A549 (cell line): ENCODE data around the gene ANTXR1. TPM values are rescaled to one million over a fixed set of nuclear protein-coding genes. Genes with fewer than 3 reads are reported as not detected.
A peak's percentile ranks its signal among the peaks of the same experiment; 100 is the strongest.

Experiments used
- ATAC-seq, 2 experiments: fragments of 200-7000 bp in 1 of 2; fragments of >200 bp in 1 of 2; cut with Nextera tagmentation in 1 of 2; cut with Tn5 transposase in 1 of 2; 3 replicates each; pipeline versions ENCODE4 v1.8.0 to v1.9.1; 2018 to 2020; ENCODE audit warnings: mild to moderate bottlenecking in 1 of 2, moderate library complexity in 1 of 2
- CTCF ChIA-PET: fragments of 300-600 bp; sonication (Branson Sonifier 250); formaldehyde crosslinking; extraction: SDS; loops from one replicate; lab custom pipeline; 2021; ENCODE audit warnings: antibody characterized with exemption, inconsistent platforms; lab: Yijun Ruan, JAX
- POLR2A ChIA-PET: fragments of 350-600 bp; formaldehyde crosslinking; extraction: SDS; loops from one replicate; lab custom pipeline; 2021; ENCODE audit warnings: antibody characterized with exemption, inconsistent platforms; lab: Yijun Ruan, JAX
- DNase-seq, 2 experiments: peaks; one replicate each; pipeline versions ENCODE4 v3.0.0 to v3.0.0-alpha.2; 2011 to 2016; ENCODE audit warnings: low read depth in 1 of 2, low spot score in 1 of 2
- FAIRE-seq: peaks from 2 replicates; lab custom pipeline; 2011; peaks lifted over from hg19 to GRCh38; lab: Jason Lieb, UNC
- H3K27ac ChIP-seq, 2 experiments: fragments of >200 bp; sonication (Bioruptor Twin); formaldehyde crosslinking; 3 replicates each; pipeline ENCODE4 v1.5.1; 2016 to 2017
- H3K4me1 ChIP-seq: fragments of >200 bp; sonication (Bioruptor Twin); formaldehyde crosslinking; 3 replicates; pipeline ENCODE4 v1.6.1; 2016
- H3K4me2 ChIP-seq: fragments of >200 bp; sonication (Bioruptor Twin); formaldehyde crosslinking; 3 replicates; pipeline ENCODE4 v1.6.1; 2016
- H3K4me3 ChIP-seq: fragments of >200 bp; sonication (Bioruptor Twin); formaldehyde crosslinking; 3 replicates; pipeline ENCODE4 v1.5.1; 2016
- H3K9me3 ChIP-seq: fragments of >200 bp; sonication (Bioruptor Twin); formaldehyde crosslinking; 3 replicates; pipeline ENCODE4 v1.6.1; 2016
- BHLHE40 ChIP-seq: IDR thresholded peaks from 2 replicates; pipeline ENCODE4 v1.6.1; 2012; ENCODE audit warnings: low read depth, low read length, inconsistent platforms
- CBX8 ChIP-seq: fragments of 200-600 bp; sonication (generic); IDR thresholded peaks from 2 replicates; pipeline ENCODE4 v1.6.1; 2016
- EHMT2 ChIP-seq: fragments of 200-600 bp; sonication (generic); IDR thresholded peaks from 2 replicates; pipeline ENCODE4 v1.6.1; 2016; ENCODE audit warnings: antibody characterized with exemption, low read depth, mild to moderate bottlenecking, moderate library complexity
- FOSL2 ChIP-seq, 2 experiments: fragments of 450-650 bp in 1 of 2; fragments of >200 bp in 1 of 2; sonication (Bioruptor Twin) in 1 of 2; formaldehyde crosslinking; IDR thresholded peaks; 2 replicates each; pipeline versions ENCODE4 v1.5.0 to v1.6.1; 2016 to 2020; ENCODE audit warnings: mild to moderate bottlenecking in 1 of 2, moderate library complexity in 1 of 2
- GATA3 ChIP-seq: IDR thresholded peaks from 2 replicates; pipeline ENCODE4 v1.6.1; 2012; ENCODE audit warnings: borderline replicate concordance
- HDAC2 ChIP-seq: fragments of 200-600 bp; sonication (generic); IDR thresholded peaks from 2 replicates; pipeline ENCODE4 v1.6.1; 2016
- HEYL ChIP-seq: fragments of 250-450 bp; sonication (Bioruptor Pico); IDR thresholded peaks from 2 replicates; pipeline ENCODE4 v1.8.0; 2021; ENCODE audit warnings: mild to moderate bottlenecking, moderate library complexity
- JUNB ChIP-seq: fragments of >200 bp; sonication (Bioruptor Twin); formaldehyde crosslinking; IDR thresholded peaks from 2 replicates; pipeline ENCODE4 v1.6.1; 2016
- MAZ ChIP-seq: fragments of 150-350 bp; IDR thresholded peaks from 2 replicates; pipeline ENCODE4 v1.6.1; 2014; ENCODE audit warnings: antibody characterized with exemption, low read depth, low read length, borderline replicate concordance
- MYC ChIP-seq: IDR thresholded peaks from 2 replicates; pipeline ENCODE4 v1.6.1; 2012; ENCODE audit warnings: mild to moderate bottlenecking, inconsistent platforms, low read length, improper control_type of control experiment, borderline replicate concordance
- POLR2A ChIP-seq: IDR thresholded peaks from 2 replicates; pipeline ENCODE4 v1.6.1; 2012; ENCODE audit warnings: mild to moderate bottlenecking, low read length
- POLR2AphosphoS2 ChIP-seq: conservative IDR thresholded peaks from 2 replicates; pipeline ENCODE4 v1.6.1; 2012; ENCODE audit warnings: low read length, improper control_type of control experiment, inconsistent platforms
- RARB ChIP-seq: fragments of 250-450 bp; sonication (Bioruptor Pico); IDR thresholded peaks from 2 replicates; pipeline ENCODE4 v1.8.0; 2021; ENCODE audit warnings: mild to moderate bottlenecking, moderate library complexity
- RCOR1 ChIP-seq: fragments of 150-350 bp; IDR thresholded peaks from 2 replicates; pipeline ENCODE4 v1.6.1; 2014; ENCODE audit warnings: antibody characterized with exemption, low read length, low read depth
- RFX5 ChIP-seq: fragments of 450-650 bp; IDR thresholded peaks from 2 replicates; pipeline ENCODE4 v1.7.1; 2014; ENCODE audit warnings: antibody characterized with exemption, mild to moderate bottlenecking, moderate library complexity
- RNF2 ChIP-seq: fragments of 200-600 bp; sonication (generic); IDR thresholded peaks from 2 replicates; pipeline ENCODE4 v1.6.1; 2016; ENCODE audit warnings: low read depth, mild to moderate bottlenecking, antibody characterized with exemption, moderate library complexity, borderline replicate concordance
- ZSCAN20 ChIP-seq: fragments of 250-450 bp; sonication (Bioruptor Pico); IDR thresholded peaks from 2 replicates; pipeline ENCODE4 v1.8.0; 2022; ENCODE audit warnings: mild to moderate bottlenecking, moderate library complexity
- WGBS: methylation state at CpG from one replicate; pipeline ENCODE4 v1.1.6; 2017; ENCODE audit errors: missing lambda C conversion rate; 5-methylcytosine and 5-hydroxymethylcytosine counted together
- polyA plus RNA-seq, 4 experiments: library from polyadenylated mRNA; depleted of rRNA in 3 of 4; stranded (reverse); fragments of >200 nt; fragmentation: RNase III in 1 of 4; extraction: RNeasy Plus Mini Kit Qiagen cat#74134 plus additional on column Dnase treatment in 1 of 4; gene quantifications; 2 replicates in 3 of 4; 3 replicates in 1 of 4; pipeline ENCODE4 v1.2.3, GENCODE V29; 2011 to 2017
- TF ChIP-seq, protein P1 (sequence below): IDR thresholded peaks from 2 replicates; pipeline ENCODE4 v1.6.1; 2012; ENCODE audit warnings: low read depth, borderline replicate concordance
- TF ChIP-seq, protein P2 (sequence below): IDR thresholded peaks from 2 replicates; pipeline ENCODE4 v1.6.1; 2012
- TF ChIP-seq, protein P3 (sequence below): IDR thresholded peaks from 2 replicates; pipeline ENCODE4 v1.6.1; 2012
- TF ChIP-seq, protein P4 (sequence below): fragments of >200 bp; sonication (Bioruptor Twin); formaldehyde crosslinking; IDR thresholded peaks from 3 replicates; pipeline ENCODE4 v1.6.1; 2016
- TF ChIP-seq, protein P5 (sequence below): fragments of 150-350 bp; IDR thresholded peaks from 2 replicates; pipeline ENCODE4 v1.6.1; 2014; ENCODE audit warnings: low read depth, mild to moderate bottlenecking, low read length
- TF ChIP-seq, protein P6 (sequence below): fragments of 250-450 bp; sonication (Bioruptor Pico); IDR thresholded peaks from 2 replicates; pipeline ENCODE4 v1.5.0; 2021; ENCODE audit warnings: mild to moderate bottlenecking, moderate library complexity, borderline replicate concordance

ANTXR1 gene
- polyA plus RNA-seq, 2 of the 4 experiments (the other 2 are of a cell fraction): 161 to 194 TPM

DNA sequence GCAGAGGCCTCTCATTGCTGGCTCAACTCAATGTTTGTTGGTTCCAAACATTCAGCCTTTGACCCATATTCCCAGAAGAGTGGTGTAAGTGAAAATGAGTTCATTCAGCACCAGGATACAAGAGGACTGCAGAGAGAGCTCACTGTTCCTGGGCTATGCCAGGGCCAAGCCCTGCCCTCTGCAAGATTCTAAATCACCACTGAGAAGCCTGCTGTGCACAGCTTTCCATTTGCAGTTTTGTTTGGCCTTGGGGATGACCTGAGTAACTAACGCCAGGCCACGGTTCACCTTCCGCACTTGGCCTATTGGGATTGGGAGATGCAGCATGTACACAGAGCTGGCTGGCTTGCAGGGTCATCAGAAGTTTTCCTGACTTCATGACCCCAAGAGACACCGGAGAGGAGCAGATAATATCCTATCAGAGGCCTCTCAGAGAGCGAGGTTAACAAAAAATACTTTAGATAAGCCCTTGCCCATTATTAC lies 25.9 kb upstream of the ANTXR1 start:
- no peak for TF ChIP-seq JUNB
- H3K4me2 ChIP-seq: no peak overlapping the region
- H3K4me3 ChIP-seq: no peak overlapping the region
- CTCF ChIA-PET: interaction anchor here (2.7 kb wide), 1 partner anchor 13 kb away, joined by 8 read pairs; the partner anchor contains the start of gene GKN1
- no peak for DNase-seq
- peaks cover 4% of the 10 kb centered on the region; the same call in 1 of the 3 replicates for H3K9me3 ChIP-seq
- no peak for FAIRE-seq
- ATAC-seq: peak in 1 of 2 experiments; percentile 40; a peak in 3 of 6 replicates
- 81% methylated on average over 5 of the region's 5 CpGs for WGBS
- H3K27ac ChIP-seq: no peak overlapping the region
- POLR2A ChIA-PET: no interaction called here
- no peaks in the 10 kb centered on the region for H3K4me1 ChIP-seq

DNA sequence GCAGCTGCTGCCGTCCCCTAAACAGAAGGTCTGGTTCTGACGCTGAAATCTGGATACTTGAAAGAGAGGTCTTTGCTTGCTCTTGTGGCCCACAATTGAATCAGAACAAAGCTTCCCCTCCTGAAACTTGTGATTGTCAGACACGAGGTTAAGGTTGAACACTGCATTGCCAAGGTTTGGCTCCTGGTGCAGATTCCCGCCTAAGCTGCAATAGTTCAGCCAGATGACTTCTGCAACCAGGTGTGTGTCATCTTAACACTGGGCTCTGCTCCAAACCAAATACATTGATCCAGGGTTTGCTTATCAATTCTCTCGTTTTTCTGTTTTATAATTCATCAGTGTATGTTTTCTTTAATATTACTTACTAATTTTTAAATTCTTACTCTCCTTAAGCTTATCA lies 23.9 kb upstream of the ANTXR1 start:
- WGBS: 61% methylated on average over 5 of the region's 5 CpGs
- Histone ChIP-seq H3K4me3 (no peak overlapping the region), H3K4me1 (no peaks in the 10 kb centered on the region), H3K27ac (peak overlapping the region in 1 of 2 experiments; percentile 35; a peak in 1 of 6 replicates), H3K4me2 (no peak overlapping the region), H3K9me3 (peaks cover 4% of the 10 kb centered on the region; the same call in 1 of the 3 replicates)
- no peak for FAIRE-seq
- POLR2A ChIA-PET: no interaction called here
- TF ChIP-seq, protein P1, sequence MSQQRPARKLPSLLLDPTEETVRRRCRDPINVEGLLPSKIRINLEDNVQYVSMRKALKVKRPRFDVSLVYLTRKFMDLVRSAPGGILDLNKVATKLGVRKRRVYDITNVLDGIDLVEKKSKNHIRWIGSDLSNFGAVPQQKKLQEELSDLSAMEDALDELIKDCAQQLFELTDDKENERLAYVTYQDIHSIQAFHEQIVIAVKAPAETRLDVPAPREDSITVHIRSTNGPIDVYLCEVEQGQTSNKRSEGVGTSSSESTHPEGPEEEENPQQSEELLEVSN: peak; percentile 46; the same call in 1 of the 2 replicates
- no peak for TF ChIP-seq FOSL2 (IDR thresholded peaks at IDR 0.05)
- no peak for TF ChIP-seq FOSL2 (CRISPR knock-in tag; IDR thresholded peaks at IDR 0.05)
- CTCF ChIA-PET: interaction anchor here (0.6 to 2.7 kb wide), 8 partner anchors 9 to 272 kb away, joined by 3 to 10 read pairs (median 6); partner anchors contain the start of genes ANTXR1 and GKN1
- no peak for DNase-seq
- ATAC-seq: no peak

DNA sequence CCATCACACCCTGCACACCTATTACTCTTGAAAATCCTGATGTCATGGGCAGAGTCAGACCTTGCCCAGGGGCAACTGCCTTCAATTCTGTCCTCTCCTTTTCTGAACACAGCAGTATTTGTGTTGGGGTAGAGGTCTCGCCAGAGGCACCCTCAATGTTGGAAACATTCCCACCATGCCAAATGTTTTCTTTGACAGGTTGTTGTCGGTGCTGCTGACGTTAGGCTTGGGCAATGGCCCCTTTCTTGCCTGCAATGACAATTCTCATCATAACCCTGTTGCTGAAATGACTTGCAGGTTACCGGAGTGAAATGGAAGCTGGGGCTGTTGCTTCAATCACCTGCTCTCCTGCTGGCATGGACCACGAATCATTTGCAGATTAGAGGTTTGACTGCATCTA lies 20.6 kb upstream of the ANTXR1 start:
- H3K27ac ChIP-seq: no peak overlapping the region
- ATAC-seq (no peak; a peak in 1 of 6 replicates), FAIRE-seq (no peak)
- 82% methylated on average over 5 of the region's 5 CpGs for WGBS
- TF ChIP-seq RNF2: no peak
- TF ChIP-seq, protein P2, sequence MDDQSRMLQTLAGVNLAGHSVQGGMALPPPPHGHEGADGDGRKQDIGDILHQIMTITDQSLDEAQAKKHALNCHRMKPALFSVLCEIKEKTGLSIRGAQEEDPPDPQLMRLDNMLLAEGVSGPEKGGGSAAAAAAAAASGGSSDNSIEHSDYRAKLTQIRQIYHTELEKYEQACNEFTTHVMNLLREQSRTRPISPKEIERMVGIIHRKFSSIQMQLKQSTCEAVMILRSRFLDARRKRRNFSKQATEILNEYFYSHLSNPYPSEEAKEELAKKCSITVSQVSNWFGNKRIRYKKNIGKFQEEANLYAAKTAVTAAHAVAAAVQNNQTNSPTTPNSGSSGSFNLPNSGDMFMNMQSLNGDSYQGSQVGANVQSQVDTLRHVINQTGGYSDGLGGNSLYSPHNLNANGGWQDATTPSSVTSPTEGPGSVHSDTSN: no peak
- no peak for TF ChIP-seq BHLHE40
- TF ChIP-seq, protein P3, sequence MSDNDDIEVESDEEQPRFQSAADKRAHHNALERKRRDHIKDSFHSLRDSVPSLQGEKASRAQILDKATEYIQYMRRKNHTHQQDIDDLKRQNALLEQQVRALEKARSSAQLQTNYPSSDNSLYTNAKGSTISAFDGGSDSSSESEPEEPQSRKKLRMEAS: no peak
- no peak for TF ChIP-seq RARB (CRISPR knock-in tag)
- TF ChIP-seq, protein P4, sequence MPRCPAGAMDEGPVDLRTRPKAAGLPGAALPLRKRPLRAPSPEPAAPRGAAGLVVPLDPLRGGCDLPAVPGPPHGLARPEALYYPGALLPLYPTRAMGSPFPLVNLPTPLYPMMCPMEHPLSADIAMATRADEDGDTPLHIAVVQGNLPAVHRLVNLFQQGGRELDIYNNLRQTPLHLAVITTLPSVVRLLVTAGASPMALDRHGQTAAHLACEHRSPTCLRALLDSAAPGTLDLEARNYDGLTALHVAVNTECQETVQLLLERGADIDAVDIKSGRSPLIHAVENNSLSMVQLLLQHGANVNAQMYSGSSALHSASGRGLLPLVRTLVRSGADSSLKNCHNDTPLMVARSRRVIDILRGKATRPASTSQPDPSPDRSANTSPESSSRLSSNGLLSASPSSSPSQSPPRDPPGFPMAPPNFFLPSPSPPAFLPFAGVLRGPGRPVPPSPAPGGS: no peak
- no peak for TF ChIP-seq ZSCAN20 (CRISPR knock-in tag)
- TF ChIP-seq HEYL: no peak
- no peak for TF ChIP-seq MYC
- TF ChIP-seq POLR2AphosphoS2: no peak
- TF ChIP-seq, all 56 proteins: peak for 0
- Histone ChIP-seq H3K4me3 (no peak overlapping the region), H3K4me2 (no peak overlapping the region), H3K9me3 (no peaks in the 10 kb centered on the region), H3K4me1 (peaks cover 19% of the 10 kb centered on the region)
- ChIA-PET CTCF (interaction anchor here (0.9 to 2.0 kb wide), 4 partner anchors 10 to 67 kb away, joined by 3 to 9 read pairs (median 5); partner anchors contain the start of gene ANTXR1), POLR2A (no interaction called here)
- DNase-seq: no peak

DNA sequence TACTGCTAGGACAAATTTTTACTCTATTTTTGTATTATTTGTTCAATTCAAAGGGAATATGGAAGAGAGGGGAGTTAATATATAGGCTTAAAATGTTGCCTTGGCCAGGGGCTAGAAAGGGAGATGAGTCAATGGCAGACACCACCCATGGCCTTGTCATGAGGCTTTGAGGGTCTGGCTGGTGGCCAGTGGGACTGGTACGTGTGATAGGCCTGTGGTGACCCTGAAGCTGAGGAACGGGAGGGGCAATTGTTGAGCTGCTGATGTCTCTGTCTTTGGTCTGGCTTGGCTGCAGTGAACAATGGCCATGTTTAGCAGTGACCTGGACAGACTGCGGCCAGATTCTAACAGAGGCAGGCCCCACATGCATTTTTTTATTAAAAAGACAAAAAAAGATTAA lies 20.0 kb upstream of the ANTXR1 start:
- peaks cover 19% of the 10 kb centered on the region for H3K4me1 ChIP-seq
- no peak overlapping the region for H3K4me2 ChIP-seq
- ATAC-seq (no peak), FAIRE-seq (no peak), DNase-seq (no peak)
- 73% methylated on average over 3 of the region's 3 CpGs for WGBS
- no peaks in the 10 kb centered on the region for H3K9me3 ChIP-seq
- POLR2A ChIA-PET: no interaction called here
- H3K27ac ChIP-seq: no peak overlapping the region
- H3K4me3 ChIP-seq: no peak overlapping the region
- CTCF ChIA-PET: interaction anchor here (0.9 to 2.0 kb wide), 5 partner anchors 10 to 313 kb away, joined by 3 to 9 read pairs (median 4); partner anchors contain the start of gene ANTXR1
- no peak for TF ChIP-seq GATA3
- no peak for TF ChIP-seq POLR2A
- TF ChIP-seq, protein P5, sequence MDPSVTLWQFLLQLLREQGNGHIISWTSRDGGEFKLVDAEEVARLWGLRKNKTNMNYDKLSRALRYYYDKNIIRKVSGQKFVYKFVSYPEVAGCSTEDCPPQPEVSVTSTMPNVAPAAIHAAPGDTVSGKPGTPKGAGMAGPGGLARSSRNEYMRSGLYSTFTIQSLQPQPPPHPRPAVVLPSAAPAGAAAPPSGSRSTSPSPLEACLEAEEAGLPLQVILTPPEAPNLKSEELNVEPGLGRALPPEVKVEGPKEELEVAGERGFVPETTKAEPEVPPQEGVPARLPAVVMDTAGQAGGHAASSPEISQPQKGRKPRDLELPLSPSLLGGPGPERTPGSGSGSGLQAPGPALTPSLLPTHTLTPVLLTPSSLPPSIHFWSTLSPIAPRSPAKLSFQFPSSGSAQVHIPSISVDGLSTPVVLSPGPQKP: no peak
- no peak for TF ChIP-seq RFX5
- no peak for TF ChIP-seq HDAC2
- TF ChIP-seq, protein P6, sequence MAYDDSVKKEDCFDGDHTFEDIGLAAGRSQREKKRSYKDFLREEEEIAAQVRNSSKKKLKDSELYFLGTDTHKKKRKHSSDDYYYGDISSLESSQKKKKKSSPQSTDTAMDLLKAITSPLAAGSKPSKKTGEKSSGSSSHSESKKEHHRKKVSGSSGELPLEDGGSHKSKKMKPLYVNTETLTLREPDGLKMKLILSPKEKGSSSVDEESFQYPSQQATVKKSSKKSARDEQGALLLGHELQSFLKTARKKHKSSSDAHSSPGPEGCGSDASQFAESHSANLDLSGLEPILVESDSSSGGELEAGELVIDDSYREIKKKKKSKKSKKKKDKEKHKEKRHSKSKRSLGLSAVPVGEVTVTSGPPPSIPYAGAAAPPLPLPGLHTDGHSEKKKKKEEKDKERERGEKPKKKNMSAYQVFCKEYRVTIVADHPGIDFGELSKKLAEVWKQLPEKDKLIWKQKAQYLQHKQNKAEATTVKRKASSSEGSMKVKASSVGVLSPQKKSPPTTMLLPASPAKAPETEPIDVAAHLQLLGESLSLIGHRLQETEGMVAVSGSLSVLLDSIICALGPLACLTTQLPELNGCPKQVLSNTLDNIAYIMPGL (CRISPR knock-in tag): no peak
- TF ChIP-seq RCOR1: no peak
- TF ChIP-seq EHMT2: no peak
- TF ChIP-seq, protein P2: no peak
- no peak for TF ChIP-seq RNF2
- TF ChIP-seq MAZ: no peak
- no peak for TF ChIP-seq CBX8
